HEK293 (cell line): ENCODE measurements around the gene PLEKHG2.

ENCODE experiments used
- CTCF ChIA-PET: fragments of 350-600 bp; formaldehyde crosslinking; extraction: SDS; loops from one replicate; lab custom pipeline; 2021; ENCODE audit warnings: antibody characterized with exemption; lab: Yijun Ruan, JAX
- POLR2A ChIA-PET: fragments of 300-600 bp; formaldehyde crosslinking; extraction: SDS; loops from one replicate; lab custom pipeline; 2020; ENCODE audit warnings: antibody characterized with exemption, inconsistent platforms; lab: Yijun Ruan, JAX
- H3K27ac ChIP-seq: fragments of 200-500 bp; sonication (Bioruptor generic); 2 replicates; pipeline ENCODE4 v1.5.1; 2014; ENCODE audit warnings: low read depth, low read length, control low read depth, inconsistent platforms; ENCODE audit errors: extremely low read depth
- H3K36me3 ChIP-seq, 2 experiments: fragments of 200-500 bp in 1 of 2; sonication (Bioruptor generic) in 1 of 2; 1 replicate in 1 of 2; 2 replicates in 1 of 2; pipeline ENCODE4 v1.5.1; 2014 to 2017; ENCODE audit warnings: inconsistent platforms in 2 of 2, low read length in 2 of 2; ENCODE audit not compliant: control insufficient read depth in 2 of 2, insufficient read depth in 1 of 2
- H3K4me1 ChIP-seq: fragments of 200-500 bp; sonication (Bioruptor generic); 2 replicates; pipeline ENCODE4 v1.5.1; 2014; ENCODE audit warnings: mild to moderate bottlenecking, low read length, inconsistent platforms; ENCODE audit not compliant: control insufficient read depth, insufficient read depth
- H3K4me3 ChIP-seq: 2 replicates; pipeline ENCODE4 v1.5.1; 2011; ENCODE audit warnings: low read depth, mild to moderate bottlenecking, control low read depth, low read length, moderate library complexity
- H3K9me3 ChIP-seq: fragments of 200-500 bp; sonication (Bioruptor generic); 2 replicates; pipeline ENCODE4 v1.5.1; 2014; ENCODE audit warnings: low read depth, low read length, inconsistent platforms; ENCODE audit not compliant: control insufficient read depth, insufficient read depth
- BCL11A ChIP-seq: fragments of 450-650 bp; formaldehyde crosslinking; IDR thresholded peaks from 2 replicates; pipeline ENCODE4 v1.5.1; 2016; ENCODE audit warnings: low read depth, missing biosample characterization, missing genetic modification characterization
- GLI4 ChIP-seq: fragments of 450-650 bp; formaldehyde crosslinking; IDR thresholded peaks from 2 replicates; pipeline ENCODE4 v1.5.1; 2016; ENCODE audit warnings: missing biosample characterization, missing genetic modification characterization
- MZF1 ChIP-seq: fragments of 450-650 bp; formaldehyde crosslinking; IDR thresholded peaks from 2 replicates; pipeline ENCODE4 v1.5.1; 2017; ENCODE audit warnings: missing biosample characterization, missing genetic modification characterization, borderline replicate concordance
- SP3 ChIP-seq: fragments of 450-650 bp; formaldehyde crosslinking; IDR thresholded peaks from 2 replicates; pipeline ENCODE4 v1.5.1; 2016; ENCODE audit warnings: missing biosample characterization, missing genetic modification characterization
- YY2 ChIP-seq: fragments of 450-650 bp; formaldehyde crosslinking; IDR thresholded peaks from 2 replicates; pipeline ENCODE4 v1.5.1; 2016; ENCODE audit warnings: missing biosample characterization, missing genetic modification characterization
- ZBTB21 ChIP-seq: fragments of 450-650 bp; formaldehyde crosslinking; IDR thresholded peaks from 2 replicates; pipeline ENCODE4 v1.5.1; 2017; ENCODE audit warnings: missing biosample characterization, missing genetic modification characterization
- ZBTB44 ChIP-seq: fragments of 450-650 bp; IDR thresholded peaks from 2 replicates; pipeline ENCODE4 v1.5.1; 2018; ENCODE audit warnings: missing biosample characterization, mild to moderate bottlenecking, missing genetic modification characterization
- ZBTB8A ChIP-seq: fragments of 450-650 bp; formaldehyde crosslinking; IDR thresholded peaks from 2 replicates; pipeline ENCODE4 v1.5.1; 2016; ENCODE audit warnings: missing biosample characterization, missing genetic modification characterization
- ZEB2 ChIP-seq: fragments of 450-650 bp; formaldehyde crosslinking; IDR thresholded peaks from 2 replicates; pipeline ENCODE4 v1.5.1; 2016; ENCODE audit warnings: missing biosample characterization, missing genetic modification characterization
- ZFP69B ChIP-seq: fragments of 450-650 bp; formaldehyde crosslinking; IDR thresholded peaks from 2 replicates; pipeline ENCODE4 v1.5.1; 2016; ENCODE audit warnings: missing biosample characterization, missing genetic modification characterization
- ZNF132 ChIP-seq: fragments of 450-650 bp; formaldehyde crosslinking; IDR thresholded peaks from 2 replicates; pipeline ENCODE4 v1.5.1; 2017; ENCODE audit warnings: missing biosample characterization, missing genetic modification characterization, borderline replicate concordance
- ZNF202 ChIP-seq: fragments of 450-650 bp; formaldehyde crosslinking; IDR thresholded peaks from 2 replicates; pipeline ENCODE4 v1.5.1; 2016; ENCODE audit warnings: missing biosample characterization, missing genetic modification characterization, borderline replicate concordance
- ZNF221 ChIP-seq: fragments of 450-650 bp; formaldehyde crosslinking; IDR thresholded peaks from 2 replicates; pipeline ENCODE4 v1.5.1; 2017; ENCODE audit warnings: missing biosample characterization, missing genetic modification characterization, borderline replicate concordance
- ZNF223 ChIP-seq: fragments of 450-650 bp; formaldehyde crosslinking; IDR thresholded peaks from 2 replicates; pipeline ENCODE4 v1.5.1; 2016; ENCODE audit warnings: missing biosample characterization, missing genetic modification characterization
- ZNF354C ChIP-seq: fragments of 450-650 bp; formaldehyde crosslinking; IDR thresholded peaks from 2 replicates; pipeline ENCODE4 v1.5.1; 2016; ENCODE audit warnings: missing biosample characterization, missing genetic modification characterization, low read depth, borderline replicate concordance
- ZNF37A ChIP-seq: fragments of 450-650 bp; IDR thresholded peaks from 2 replicates; pipeline ENCODE4 v1.5.1; 2018; ENCODE audit warnings: missing biosample characterization, missing genetic modification characterization
- ZNF473 ChIP-seq: fragments of 450-650 bp; formaldehyde crosslinking; IDR thresholded peaks from 2 replicates; pipeline ENCODE4 v1.5.1; 2017; ENCODE audit warnings: missing biosample characterization, missing genetic modification characterization
- ZNF645 ChIP-seq: fragments of 450-650 bp; formaldehyde crosslinking; IDR thresholded peaks from 2 replicates; pipeline ENCODE4; 2016; ENCODE audit warnings: missing biosample characterization, missing genetic modification characterization
- ZNF660 ChIP-seq: fragments of 450-650 bp; IDR thresholded peaks from 2 replicates; pipeline ENCODE4 v1.5.1; 2018; ENCODE audit warnings: missing biosample characterization, mild to moderate bottlenecking, missing genetic modification characterization
- ZNF670 ChIP-seq: fragments of 450-650 bp; formaldehyde crosslinking; IDR thresholded peaks from 2 replicates; pipeline ENCODE4 v1.5.1; 2016; ENCODE audit warnings: missing biosample characterization, missing genetic modification characterization, low read depth
- ZNF677 ChIP-seq: fragments of 450-650 bp; IDR thresholded peaks from 2 replicates; pipeline ENCODE4 v1.5.0; 2018; ENCODE audit warnings: missing biosample characterization, mild to moderate bottlenecking, missing genetic modification characterization, moderate library complexity
- ZNF843 ChIP-seq: fragments of 450-650 bp; formaldehyde crosslinking; IDR thresholded peaks from 2 replicates; pipeline ENCODE4 v1.5.1; 2016; ENCODE audit warnings: missing biosample characterization, missing genetic modification characterization
- TF ChIP-seq, protein P1 (sequence below): fragments of 450-650 bp; formaldehyde crosslinking; IDR thresholded peaks from 2 replicates; pipeline ENCODE4 v1.5.1; 2016; ENCODE audit warnings: missing biosample characterization, missing genetic modification characterization
- TF ChIP-seq, protein P2 (sequence below): fragments of 450-650 bp; formaldehyde crosslinking; IDR thresholded peaks from 2 replicates; pipeline ENCODE4 v1.5.1; 2016; ENCODE audit warnings: missing biosample characterization, missing genetic modification characterization
- TF ChIP-seq, protein P3 (sequence below): fragments of 450-650 bp; formaldehyde crosslinking; IDR thresholded peaks from 2 replicates; pipeline ENCODE4 v1.5.1; 2016; ENCODE audit warnings: missing biosample characterization, missing genetic modification characterization
- TF ChIP-seq, protein P4 (sequence below): fragments of 450-650 bp; formaldehyde crosslinking; IDR thresholded peaks from 2 replicates; pipeline ENCODE4 v1.5.1; 2016; ENCODE audit warnings: missing biosample characterization, missing genetic modification characterization

PLEKHG2 gene

DNA sequence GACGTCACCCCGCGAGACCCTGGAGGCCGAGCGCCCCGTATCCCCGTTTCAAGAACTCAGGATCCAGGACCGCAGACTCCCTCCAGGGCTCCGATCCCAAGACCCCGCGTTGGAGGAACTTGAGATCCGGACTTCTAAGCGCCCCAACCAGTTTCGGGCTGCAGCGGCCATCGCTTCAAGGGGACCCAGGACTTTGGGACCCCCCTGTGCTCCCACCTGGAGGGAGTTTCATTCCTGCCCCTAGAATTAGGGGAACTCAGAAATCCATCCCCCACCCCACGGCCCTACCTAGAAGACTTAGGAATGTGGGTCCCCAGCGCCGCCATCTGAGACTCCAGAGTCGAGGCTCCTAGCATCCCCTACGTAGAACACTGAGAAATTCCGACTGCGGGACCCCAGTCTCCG lies 400 bp downstream of the PLEKHG2 start (continued):
- TF ChIP-seq ZNF223 (tag by site-specific recombination) (peak; percentile 83), YY2 (tag by site-specific recombination) (0 out of 2 replicates have a peak, but pooled peaks have one; percentile 0), ZEB2 (0 out of 2 replicates have a peak, but pooled peaks have one; percentile 12)
- TF ChIP-seq, protein P1, sequence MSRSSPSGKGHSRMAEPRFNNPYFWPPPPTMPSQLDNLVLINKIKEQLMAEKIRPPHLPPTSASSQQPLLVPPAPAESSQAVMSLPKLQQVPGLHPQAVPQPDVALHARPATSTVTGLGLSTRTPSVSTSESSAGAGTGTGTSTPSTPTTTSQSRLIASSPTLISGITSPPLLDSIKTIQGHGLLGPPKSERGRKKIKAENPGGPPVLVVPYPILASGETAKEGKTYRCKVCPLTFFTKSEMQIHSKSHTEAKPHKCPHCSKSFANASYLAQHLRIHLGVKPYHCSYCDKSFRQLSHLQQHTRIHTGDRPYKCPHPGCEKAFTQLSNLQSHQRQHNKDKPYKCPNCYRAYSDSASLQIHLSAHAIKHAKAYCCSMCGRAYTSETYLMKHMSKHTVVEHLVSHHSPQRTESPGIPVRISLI: 0 out of 2 replicates have a peak, but pooled peaks have one; percentile 10

DNA sequence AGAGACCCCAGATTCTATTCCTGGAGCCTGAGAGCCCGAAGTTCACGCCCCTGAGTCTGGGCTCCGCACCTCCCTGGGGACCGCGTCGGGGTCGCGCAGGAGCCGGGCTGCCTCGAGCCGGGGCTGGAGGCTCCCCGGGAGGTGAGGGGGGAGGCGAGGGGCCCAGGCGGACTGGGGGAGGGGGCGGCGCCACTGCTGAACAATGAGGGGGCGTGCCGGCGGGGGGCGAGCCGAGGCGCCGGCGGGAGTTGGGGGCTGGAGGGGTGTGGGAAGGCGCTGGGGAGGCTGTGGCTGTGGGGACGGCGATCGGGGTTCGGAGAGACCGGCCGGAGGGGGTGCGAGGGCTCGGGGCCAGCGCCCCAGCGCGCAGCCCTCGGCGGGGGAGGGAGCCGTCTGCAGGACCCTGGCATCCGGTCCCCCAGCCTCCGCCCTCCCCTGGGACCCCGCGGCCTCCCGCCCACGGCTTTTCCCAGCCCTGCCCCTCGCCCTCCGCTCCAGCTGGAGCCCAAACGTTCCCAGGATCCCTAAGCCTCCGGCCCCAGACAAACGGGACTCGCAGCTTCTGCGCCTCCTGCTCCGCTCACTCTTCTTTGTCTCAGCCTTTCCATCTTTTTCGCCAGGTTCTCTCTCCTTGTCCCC lies 922 bp downstream of the PLEKHG2 start:
- POLR2A ChIA-PET: interaction anchor here (1.1 to 2.3 kb wide), 7 partner anchors 11 to 32 kb away, joined by 3 to 68 read pairs (median 12); partner anchors contain the start of genes MED29, PAF1, RPS16 and SUPT5H
- H3K9me3 ChIP-seq: no peaks in the 10 kb centered on the region
- peaks cover 29 to 33% of the 10 kb centered on the region in 2 experiments; a peak in 2 of 3 replicates for H3K36me3 ChIP-seq
- peaks cover 31% of the 10 kb centered on the region for H3K4me1 ChIP-seq
- CTCF ChIA-PET: interaction anchor here (0.6 to 2.6 kb wide), 14 partner anchors 10 to 427 kb away, joined by 3 to 16 read pairs (median 3); partner anchors contain the start of genes MED29, PAF1 and RPS16
- H3K4me3 ChIP-seq: peak overlapping the region; percentile 69
- peak overlapping the region; percentile 91 for H3K27ac ChIP-seq
- no peak for TF ChIP-seq ZNF37A (tag by site-specific recombination)
- TF ChIP-seq ZNF202 (tag by site-specific recombination): no peak
- TF ChIP-seq SP3 (tag by site-specific recombination): peak; percentile 71
- TF ChIP-seq, protein P2, sequence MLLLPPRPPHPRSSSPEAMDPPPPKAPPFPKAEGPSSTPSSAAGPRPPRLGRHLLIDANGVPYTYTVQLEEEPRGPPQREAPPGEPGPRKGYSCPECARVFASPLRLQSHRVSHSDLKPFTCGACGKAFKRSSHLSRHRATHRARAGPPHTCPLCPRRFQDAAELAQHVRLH (tag by site-specific recombination): no peak
- no peak for TF ChIP-seq ZNF473 (tag by site-specific recombination)
- TF ChIP-seq ZBTB8A (tag by site-specific recombination): 0 out of 2 replicates have a peak, but pooled peaks have one; percentile 48
- no peak for TF ChIP-seq ZNF221 (tag by site-specific recombination)
- no peak for TF ChIP-seq ZBTB44 (tag by site-specific recombination)
- TF ChIP-seq ZNF677 (tag by site-specific recombination): no peak
- 0 out of 2 replicates have a peak, but pooled peaks have one; percentile 14 for TF ChIP-seq ZNF843 (tag by site-specific recombination)
- 0 out of 2 replicates have a peak, but pooled peaks have one; percentile 14 for TF ChIP-seq BCL11A (tag by site-specific recombination)
- no peak for TF ChIP-seq ZNF660 (tag by site-specific recombination)
- no peak for TF ChIP-seq ZFP69B (tag by site-specific recombination)
- TF ChIP-seq ZNF670 (tag by site-specific recombination): no peak
- TF ChIP-seq, protein P3, sequence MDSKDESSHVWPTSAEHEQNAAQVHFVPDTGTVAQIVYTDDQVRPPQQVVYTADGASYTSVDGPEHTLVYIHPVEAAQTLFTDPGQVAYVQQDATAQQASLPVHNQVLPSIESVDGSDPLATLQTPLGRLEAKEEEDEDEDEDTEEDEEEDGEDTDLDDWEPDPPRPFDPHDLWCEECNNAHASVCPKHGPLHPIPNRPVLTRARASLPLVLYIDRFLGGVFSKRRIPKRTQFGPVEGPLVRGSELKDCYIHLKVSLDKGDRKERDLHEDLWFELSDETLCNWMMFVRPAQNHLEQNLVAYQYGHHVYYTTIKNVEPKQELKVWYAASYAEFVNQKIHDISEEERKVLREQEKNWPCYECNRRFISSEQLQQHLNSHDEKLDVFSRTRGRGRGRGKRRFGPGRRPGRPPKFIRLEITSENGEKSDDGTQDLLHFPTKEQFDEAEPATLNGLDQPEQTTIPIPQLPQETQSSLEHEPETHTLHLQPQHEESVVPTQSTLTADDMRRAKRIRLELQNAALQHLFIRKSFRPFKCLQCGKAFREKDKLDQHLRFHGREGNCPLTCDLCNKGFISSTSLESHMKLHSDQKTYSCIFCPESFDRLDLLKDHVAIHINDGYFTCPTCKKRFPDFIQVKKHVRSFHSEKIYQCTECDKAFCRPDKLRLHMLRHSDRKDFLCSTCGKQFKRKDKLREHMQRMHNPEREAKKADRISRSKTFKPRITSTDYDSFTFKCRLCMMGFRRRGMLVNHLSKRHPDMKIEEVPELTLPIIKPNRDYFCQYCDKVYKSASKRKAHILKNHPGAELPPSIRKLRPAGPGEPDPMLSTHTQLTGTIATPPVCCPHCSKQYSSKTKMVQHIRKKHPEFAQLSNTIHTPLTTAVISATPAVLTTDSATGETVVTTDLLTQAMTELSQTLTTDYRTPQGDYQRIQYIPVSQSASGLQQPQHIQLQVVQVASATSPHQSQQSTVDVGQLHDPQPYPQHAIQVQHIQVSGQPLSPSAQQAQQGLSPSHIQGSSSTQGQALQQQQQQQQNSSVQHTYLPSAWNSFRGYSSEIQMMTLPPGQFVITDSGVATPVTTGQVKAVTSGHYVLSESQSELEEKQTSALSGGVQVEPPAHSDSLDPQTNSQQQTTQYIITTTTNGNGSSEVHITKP (tag by site-specific recombination): no peak
- TF ChIP-seq GLI4: no peak
- TF ChIP-seq MZF1: no peak
- 0 out of 2 replicates have a peak, but pooled peaks have one; percentile 26 for TF ChIP-seq ZNF645
- TF ChIP-seq ZNF132 (tag by site-specific recombination): no peak
- TF ChIP-seq, protein P4, sequence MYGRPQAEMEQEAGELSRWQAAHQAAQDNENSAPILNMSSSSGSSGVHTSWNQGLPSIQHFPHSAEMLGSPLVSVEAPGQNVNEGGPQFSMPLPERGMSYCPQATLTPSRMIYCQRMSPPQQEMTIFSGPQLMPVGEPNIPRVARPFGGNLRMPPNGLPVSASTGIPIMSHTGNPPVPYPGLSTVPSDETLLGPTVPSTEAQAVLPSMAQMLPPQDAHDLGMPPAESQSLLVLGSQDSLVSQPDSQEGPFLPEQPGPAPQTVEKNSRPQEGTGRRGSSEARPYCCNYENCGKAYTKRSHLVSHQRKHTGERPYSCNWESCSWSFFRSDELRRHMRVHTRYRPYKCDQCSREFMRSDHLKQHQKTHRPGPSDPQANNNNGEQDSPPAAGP: peak; percentile 73
- TF ChIP-seq ZNF354C: no peak
- TF ChIP-seq ZBTB21 (tag by site-specific recombination): peak; percentile 19; the same call in 1 of the 2 replicates
